Measurements from ENCODE around the gene HMCN1.
"Not testable (repeated sequence)": the region's sequence is repeated elsewhere in the genome, so short reads cannot be mapped to it uniquely, and the experiment has no call there.

HMCN1 gene

GRCh38 chr1:186152620-186153239, 418.5 kb downstream of the HMCN1 start:
- peak; percentile 47 for DNase-seq (ENCODE audit: low read depth)

- DNase-seq (ENCODE audit: low read depth), result no peak
Observed at GRCh38 chr1:186154651-186155050, 420.5 kb downstream of the HMCN1 start.

DNA sequence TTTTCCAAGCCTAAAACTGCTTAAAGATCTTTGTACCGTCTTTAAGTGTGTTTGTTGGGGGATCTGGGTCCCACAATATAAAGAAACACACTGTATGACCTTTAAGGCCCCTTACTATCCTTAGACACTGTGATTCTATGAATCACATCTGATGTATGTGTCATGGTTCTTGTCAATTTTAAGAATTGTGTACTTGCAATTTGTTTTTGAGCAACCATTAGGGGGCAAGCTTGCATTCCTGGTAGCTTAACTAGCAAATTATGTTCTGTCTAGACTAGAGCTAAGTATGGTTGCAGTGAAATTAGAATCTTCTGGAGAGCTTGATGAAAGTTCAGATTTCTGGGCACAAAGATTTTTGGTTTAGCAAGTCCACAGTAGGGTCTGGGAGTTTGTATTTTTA, 421.4 kb downstream of the HMCN1 start:
- DNase-seq (ENCODE audit: low read depth), result peak; percentile 38

DNA sequence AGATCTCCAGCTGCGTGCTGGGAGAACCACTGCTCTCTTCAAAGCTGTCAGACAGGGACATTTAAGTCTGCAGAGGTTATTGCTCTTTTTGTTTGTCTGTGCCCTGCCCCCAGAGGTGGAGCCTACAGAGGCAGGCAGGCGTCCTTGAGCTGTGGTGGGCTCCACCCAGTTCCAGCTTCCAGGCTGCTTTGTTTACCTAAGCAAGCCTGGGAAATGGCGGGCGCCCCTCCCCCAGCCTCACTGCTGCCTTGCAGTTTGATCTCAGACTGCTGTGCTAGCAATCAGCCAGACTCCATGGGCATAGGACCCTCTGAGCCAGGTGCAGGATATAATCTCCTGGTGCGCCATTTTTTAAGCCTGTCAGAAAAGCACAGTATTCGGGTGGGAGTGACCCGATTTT, 428.7 kb downstream of the HMCN1 start:
- not testable (repeated sequence) for DNase-seq (ENCODE audit: low read depth)

DNA sequence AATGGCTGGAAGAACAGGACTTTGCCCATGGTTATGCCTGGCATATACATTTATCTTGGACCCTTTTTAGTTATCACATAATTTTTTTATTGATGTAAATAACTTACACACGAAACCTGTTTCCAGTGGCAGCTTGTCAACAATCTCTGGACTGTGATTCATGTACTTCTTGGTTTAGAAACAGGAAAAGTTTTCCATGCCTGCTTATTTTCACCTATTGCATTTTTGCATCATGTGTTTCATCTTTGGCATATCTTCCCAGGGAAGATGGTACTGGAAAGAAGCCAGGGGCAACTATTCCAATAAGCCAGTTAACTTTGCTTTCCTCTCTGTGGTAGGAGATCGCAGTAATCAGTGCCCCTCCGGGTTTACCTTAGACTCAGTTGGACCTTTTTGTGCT, 430.6 kb downstream of the HMCN1 start:
- DNase-seq (ENCODE audit: low read depth), result no peak

- DNase-seq (ENCODE audit: low read depth), result no peak
Observed at GRCh38 chr1:186165303-186165702, 431.1 kb downstream of the HMCN1 start.

DNA sequence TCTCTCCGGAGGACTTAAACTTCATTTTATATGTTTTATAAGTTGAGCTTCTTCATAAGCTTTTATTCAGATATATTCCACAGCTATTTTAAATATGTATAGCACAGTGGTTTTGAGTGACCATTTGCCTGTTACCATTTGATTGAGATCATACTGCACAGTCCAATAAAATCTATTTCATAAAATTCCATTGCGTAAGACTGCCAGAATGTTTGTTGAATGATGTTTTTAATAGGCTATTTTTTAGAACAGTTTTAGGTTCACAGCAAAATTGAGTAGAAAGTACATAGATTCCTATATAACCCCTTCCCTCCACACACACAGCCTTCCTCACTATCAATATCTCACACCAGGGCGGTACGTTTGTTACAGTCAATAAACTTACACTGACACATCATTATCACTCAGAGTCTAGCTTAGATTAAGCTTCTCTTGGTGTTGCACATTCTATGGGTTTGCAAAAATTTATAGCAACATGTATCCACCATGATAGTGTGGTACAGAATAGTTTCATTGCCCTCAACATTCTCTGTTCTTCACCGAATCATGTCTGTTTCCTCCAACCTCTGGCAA, 433.0 kb downstream of the HMCN1 start:
- DNase-seq (ENCODE audit: low read depth), result no peak

- no peak for DNase-seq (ENCODE audit: low read depth)
Observed at GRCh38 chr1:186175588-186175987, 441.4 kb downstream of the HMCN1 start.

GRCh38 chr1:186178426-186179043, 444.3 kb downstream of the HMCN1 start:
- DNase-seq (ENCODE audit: low read depth), result no peak

- DNase-seq (ENCODE audit: low read depth), result no peak
Observed at GRCh38 chr1:186179231-186179630, 445.0 kb downstream of the HMCN1 start.

DNA sequence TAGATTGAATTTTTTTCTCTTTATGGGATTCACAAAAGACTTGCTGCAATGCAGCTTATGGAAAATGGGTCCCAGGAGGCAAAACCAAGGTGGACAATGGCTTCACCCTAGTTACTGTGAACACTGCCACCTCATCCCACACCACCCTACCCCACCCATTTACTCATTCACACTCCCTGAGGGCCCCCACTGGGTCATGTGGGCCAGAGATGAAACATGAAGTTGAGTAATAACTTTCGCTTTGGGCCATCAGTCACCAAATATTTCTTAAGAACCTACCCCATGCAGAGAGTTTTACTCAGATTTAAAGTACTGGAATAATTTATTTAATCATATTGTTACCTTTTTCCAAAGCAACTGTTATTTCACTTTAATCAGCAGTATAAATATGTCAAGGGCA, 449.0 kb downstream of the HMCN1 start:
- no peak for DNase-seq (ENCODE audit: low read depth)

- no peak for DNase-seq (ENCODE audit: low read depth)
Observed at GRCh38 chr1:186183970-186184628, 449.9 kb downstream of the HMCN1 start.

DNA sequence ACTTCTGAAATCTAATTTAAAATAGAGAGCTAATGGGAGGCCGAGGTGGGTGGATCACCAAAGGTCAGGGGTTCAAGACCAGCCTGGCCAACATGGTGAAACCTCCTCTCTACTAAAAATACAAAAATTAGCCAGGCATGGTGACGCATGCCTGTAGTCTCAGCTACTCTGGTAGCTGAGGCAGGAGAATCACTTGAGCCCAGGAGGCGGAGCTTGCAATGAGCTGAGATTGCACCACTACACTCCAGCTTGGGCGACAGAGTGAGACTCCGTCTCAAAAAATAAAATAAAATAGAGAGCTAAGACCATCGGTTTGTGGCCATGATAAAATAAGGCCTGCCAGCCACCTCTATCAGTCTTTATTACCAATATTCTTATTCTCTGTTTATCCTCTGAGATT, 452.1 kb downstream of the HMCN1 start:
- not testable (repeated sequence) for DNase-seq (ENCODE audit: low read depth)

- no peak for DNase-seq (ENCODE audit: low read depth)
Observed at GRCh38 chr1:186187601-186188000, 453.4 kb downstream of the HMCN1 start.

DNA sequence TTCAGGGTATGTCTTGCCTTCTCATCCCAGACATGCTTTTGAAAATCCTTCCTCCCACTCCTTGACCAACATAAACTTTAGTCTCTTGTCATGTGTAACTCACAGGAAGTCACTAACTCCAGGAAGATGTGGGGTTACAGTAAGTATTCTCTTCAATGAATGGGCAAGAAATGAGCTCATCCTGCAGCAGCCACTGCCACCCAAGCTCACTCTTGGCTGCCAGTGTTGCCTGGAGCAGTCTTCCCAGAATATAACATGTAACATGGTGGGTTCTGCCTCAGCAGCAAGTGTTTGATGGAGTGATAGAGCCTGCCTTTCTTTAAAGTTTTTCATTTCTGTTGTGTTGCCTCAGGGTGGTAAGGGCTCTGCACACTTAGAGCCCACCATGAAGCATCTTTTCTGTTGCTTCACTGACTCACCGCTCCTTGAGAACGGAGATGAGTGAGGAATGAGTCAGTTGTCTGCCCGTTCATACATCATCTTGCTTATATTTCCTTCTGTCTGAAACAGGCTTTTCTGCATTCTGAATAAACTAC, 453.9 kb downstream of the HMCN1 start:
- peak; percentile 62 for DNase-seq (ENCODE audit: low read depth)

- DNase-seq (ENCODE audit: low read depth), result no peak
Observed at GRCh38 chr1:186188736-186189135, 454.5 kb downstream of the HMCN1 start.

DNA sequence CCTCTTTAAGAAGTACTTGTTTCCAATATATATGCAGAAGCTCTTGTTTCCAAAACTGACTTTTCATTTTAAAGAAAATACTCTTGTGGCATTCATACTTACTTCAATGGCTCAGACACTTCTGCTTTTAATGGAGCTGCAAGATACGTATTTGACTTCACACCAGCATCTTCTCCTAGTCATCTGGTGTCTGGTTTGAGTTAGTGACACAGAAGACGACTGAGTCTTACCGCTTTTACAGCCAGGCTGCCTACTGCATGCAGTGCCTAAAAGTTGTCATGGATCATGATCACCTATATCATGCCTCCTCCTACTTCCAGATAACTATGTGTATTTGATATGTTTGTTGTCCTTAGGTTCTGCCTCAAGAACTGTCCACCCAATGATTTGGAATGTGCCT, 455.0 kb downstream of the HMCN1 start:
- no peak for DNase-seq (ENCODE audit: low read depth)

DNA sequence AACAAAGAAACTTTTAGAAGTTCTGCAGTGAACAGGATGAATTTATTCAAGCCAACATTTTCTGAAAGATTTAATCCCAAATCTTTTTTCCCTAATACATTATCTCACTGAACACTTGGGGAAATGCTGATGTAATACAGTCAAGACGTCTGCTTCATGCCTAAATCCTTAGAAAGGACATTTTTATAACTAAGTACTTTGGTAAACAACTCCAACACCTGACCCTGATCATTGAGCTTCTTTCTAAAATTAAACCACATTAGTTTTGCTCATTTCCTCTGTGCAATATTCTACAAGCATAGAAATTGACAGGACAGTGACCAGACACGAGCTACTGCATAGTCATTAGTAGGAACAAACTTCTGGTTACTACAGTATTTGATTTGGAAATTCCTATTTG, 457.3 kb downstream of the HMCN1 start:
- DNase-seq (ENCODE audit: low read depth), result no peak

DNA sequence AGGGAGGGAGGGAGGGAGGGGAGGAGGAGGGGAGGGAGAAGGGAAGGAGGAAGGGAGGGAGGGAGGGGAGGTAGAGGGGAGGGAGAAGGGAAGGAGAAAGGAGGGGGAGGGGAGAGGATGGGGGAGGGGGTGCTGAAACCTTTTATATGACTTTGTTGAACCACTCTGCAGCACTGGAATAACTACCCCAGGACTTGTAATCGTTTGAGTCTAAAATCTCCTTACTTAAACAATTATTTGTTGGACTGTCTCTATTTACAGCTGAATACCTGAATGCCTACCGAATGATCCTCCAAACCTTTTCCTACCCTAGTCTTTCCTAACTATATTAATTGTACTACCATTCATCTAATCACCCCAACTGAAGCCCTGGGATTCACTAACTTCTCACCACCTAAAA, 459.0 kb downstream of the HMCN1 start:
- DNase-seq (ENCODE audit: low read depth), result no peak

DNA sequence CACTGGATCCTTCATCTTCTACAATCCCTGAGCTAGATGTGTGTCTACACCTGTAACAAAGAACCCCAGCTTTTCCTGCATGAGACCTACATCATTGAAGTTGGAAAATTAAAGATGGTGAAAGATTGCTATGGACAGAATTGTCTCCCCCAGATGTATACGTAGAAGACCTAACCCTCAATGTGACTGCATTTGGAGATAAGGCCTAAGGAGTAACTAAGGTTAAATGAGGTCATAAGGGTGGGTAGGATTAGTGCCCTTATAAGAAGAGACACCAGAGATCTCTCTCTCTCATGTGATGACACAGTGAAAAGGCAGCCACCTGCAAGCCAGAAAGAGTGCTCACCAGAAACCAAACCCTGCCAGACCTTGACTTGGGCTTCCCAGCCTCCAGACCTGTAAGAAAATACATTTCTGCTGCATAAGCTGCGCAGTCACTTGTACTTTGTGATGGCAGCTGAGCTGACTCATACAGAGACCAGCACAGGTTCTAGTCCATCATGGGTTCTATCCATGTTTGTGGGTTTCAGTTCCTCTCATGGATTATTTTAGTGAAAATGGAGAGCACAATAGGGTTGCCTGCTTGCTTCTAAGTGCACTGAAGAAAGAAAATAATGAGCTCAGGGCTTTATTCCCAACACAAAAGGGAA, 460.0 kb downstream of the HMCN1 start:
- no peak for DNase-seq (ENCODE audit: low read depth)

DNA sequence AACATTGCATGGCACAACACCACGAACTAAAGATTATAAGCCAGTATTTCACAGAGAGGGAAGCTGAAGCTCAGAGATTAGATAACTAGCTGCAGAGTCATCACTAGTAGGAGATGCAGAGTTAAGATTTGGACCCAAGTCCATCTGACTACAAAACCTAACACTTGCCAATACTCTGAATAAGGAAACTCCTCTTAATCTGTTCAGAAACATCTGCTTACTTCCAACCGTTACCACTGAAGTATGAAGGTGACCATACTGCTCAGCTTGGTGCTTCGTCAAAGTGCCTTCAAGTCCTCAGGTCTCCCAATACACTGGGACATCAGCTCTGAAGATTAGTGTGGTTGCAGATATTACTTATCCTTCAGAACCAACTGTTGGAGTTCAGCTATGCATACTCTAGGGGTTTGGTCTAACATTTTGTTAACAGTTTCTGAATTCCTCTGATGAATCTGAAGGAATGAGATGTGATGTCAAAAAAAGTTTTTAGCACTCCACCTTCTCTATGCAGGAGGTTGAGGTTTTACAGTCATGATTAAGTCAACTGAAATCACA, 461.3 kb downstream of the HMCN1 start:
- no peak for DNase-seq (ENCODE audit: low read depth)

- no peak for DNase-seq (ENCODE audit: low read depth)
Observed at GRCh38 chr1:186202271-186202764, 468.1 kb downstream of the HMCN1 start.
